ENCODE results near the gene ZDHHC22.

DNA sequence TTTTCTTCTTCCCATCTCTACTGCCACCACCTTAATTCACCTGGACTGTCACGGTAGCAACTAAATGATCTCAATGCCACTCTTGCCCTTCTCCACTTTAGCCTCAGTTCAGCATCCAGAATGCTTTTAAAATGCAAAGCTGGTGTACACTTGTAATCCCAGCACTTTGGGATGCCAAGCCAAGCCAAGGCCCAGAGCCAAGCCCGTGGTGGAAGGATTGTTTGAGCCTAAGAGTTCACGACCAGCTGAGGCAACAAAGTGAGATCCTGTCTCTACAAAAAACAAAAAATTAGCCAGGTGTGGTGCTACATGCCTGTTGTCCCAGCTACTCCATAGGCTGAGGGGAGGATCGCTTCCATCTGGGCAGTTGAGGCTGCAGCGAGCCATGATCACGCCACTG, 37.6 kb downstream of the ZDHHC22 start:
- TF ChIP-seq, protein P1, sequence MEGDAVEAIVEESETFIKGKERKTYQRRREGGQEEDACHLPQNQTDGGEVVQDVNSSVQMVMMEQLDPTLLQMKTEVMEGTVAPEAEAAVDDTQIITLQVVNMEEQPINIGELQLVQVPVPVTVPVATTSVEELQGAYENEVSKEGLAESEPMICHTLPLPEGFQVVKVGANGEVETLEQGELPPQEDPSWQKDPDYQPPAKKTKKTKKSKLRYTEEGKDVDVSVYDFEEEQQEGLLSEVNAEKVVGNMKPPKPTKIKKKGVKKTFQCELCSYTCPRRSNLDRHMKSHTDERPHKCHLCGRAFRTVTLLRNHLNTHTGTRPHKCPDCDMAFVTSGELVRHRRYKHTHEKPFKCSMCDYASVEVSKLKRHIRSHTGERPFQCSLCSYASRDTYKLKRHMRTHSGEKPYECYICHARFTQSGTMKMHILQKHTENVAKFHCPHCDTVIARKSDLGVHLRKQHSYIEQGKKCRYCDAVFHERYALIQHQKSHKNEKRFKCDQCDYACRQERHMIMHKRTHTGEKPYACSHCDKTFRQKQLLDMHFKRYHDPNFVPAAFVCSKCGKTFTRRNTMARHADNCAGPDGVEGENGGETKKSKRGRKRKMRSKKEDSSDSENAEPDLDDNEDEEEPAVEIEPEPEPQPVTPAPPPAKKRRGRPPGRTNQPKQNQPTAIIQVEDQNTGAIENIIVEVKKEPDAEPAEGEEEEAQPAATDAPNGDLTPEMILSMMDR (IDR thresholded peaks at IDR 0.05; ENCODE audit: low read depth, low read length, poor library complexity, severe bottlenecking) = no peak
- no peak for TF ChIP-seq EZH2phosphoT487 (IDR thresholded peaks at IDR 0.05; ENCODE audit: borderline replicate concordance, low read length)

Data from DOHH2 (cell line).